Right lobe of liver (tissue), 4 donors: ENCODE results near the gene CHORDC1.

Experiments
- CTCF ChIP-seq, 4 donors: fragments of 200-600 bp in 3 of 4; fragments of 450-650 bp in 1 of 4; IDR thresholded peaks; one replicate each; pipeline versions ENCODE4 v1.5.1 to v1.8.0; 2016 to 2022; ENCODE audit warnings: antibody characterized with exemption in 4 of 4, mild to moderate bottlenecking in 2 of 4
- POLR2A ChIP-seq: fragments of 450-650 bp; IDR thresholded peaks from one replicate; pipeline ENCODE4 v1.6.1; 2017; ENCODE audit warnings: antibody characterized with exemption, mild to moderate bottlenecking
- donor health status: DM: no; HTN: no; CAD: no.
- donor health status: DM: no; HTN: no; CAD: no.
- donor health status: DM: no; HTN: yes; CAD: no.

GRCh38 chr11:90216611-90217010 is 6.2 kb downstream of the CHORDC1 start:
- TF ChIP-seq CTCF (IDR thresholded peaks at IDR 0.05), result no peak
- TF ChIP-seq POLR2A, result no peak
